Measurements from ENCODE around the gene SAMD10.

DNA sequence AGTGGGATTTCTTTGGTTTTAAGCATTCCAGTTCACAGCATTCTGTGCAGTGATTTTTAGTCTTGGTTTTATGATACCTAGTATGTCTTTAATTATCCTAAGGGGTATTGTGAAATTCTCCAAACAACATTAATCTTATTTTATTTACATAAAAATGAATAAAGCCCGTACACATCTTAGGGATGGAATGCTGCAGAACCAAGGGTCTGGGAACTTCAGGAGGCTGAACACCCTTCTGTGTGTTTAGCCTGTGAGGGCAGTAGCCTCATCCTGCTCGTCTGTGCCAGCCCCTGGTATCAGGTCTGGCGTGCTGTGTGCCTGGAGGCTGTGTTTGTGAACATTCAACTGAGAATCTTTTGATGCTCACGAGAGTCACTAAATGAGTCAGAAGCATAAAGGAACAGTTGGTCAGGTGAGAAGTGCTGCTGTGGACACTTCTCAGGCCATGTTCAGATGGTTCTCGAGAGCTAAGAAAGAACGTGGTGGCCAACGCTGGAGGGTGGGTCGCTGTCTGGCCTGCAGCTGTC lies 31.3 kb upstream of the SAMD10 start:
- TF ChIP-seq POLR2AphosphoS5 (IDR thresholded peaks at IDR 0.05; ENCODE audit: borderline replicate concordance, low read depth, low read length): no peak
- no peak for TF ChIP-seq EZH2 (IDR thresholded peaks at IDR 0.05)
- TF ChIP-seq FOXP2 (optimal IDR thresholded peaks at IDR 0.05; ENCODE audit: control extremely low read depth, extremely low read length, insufficient read depth): no peak

Data from SK-N-MC (cell line).